Heart left ventricle (tissue), 13 donors: Measurements from ENCODE around the gene KIF13A.

Source experiments
- POLR2A ChIP-seq, 2 donors: fragments of 450-650 bp; IDR thresholded peaks; one replicate each; pipeline ENCODE4 v1.6.1; 2017; ENCODE audit warnings: antibody characterized with exemption in 2 of 2, mild to moderate bottlenecking in 2 of 2, moderate library complexity in 2 of 2
- TF ChIP-seq, protein P1 (sequence below), 12 donors: fragments of 200-600 bp; sonication (generic) in 4 of 12; IDR thresholded peaks; one replicate each; pipeline versions ENCODE4 v1.5.0 to v1.8.0; 2018 to 2022; ENCODE audit warnings: antibody characterized with exemption in 12 of 12, mild to moderate bottlenecking in 5 of 12
- donor health status: ischemic (EF 13 %, LVEDD 7.1; RV severe dilation, severe dysfunction).
- donor health status: DM: no; HTN: yes; CAD: no.
- donor health status: DM: no; HTN: no; CAD: no.
- donor health status: ischemic (EF 25% LVEDD 6.9; RV normal size, moderate dysfunction).
- donor health status: ischemic (EF 25% LVEDD 5.7; RV mildly dilated, moderate dysfunction).
- donor health status: ischemic (EF 35%, LVEDD 5.7; RV mildly dilated, moderate dysfunction).
- donor health status: nonischemic (EF 11% LVEDD 7.7; RV severe dilation, severe dysfunction).
- donor health status: DM: yes; HTN: yes; CAD: no.
- donor health status: PGD.
- donor health status: ischemic (EF 29% LVEDD 5.4; RV normal size, mild dysfunction).
- donor health status: nonischemic (EF 23%, LVEDD 6.1; RV moderate dilation, normal function).

DNA sequence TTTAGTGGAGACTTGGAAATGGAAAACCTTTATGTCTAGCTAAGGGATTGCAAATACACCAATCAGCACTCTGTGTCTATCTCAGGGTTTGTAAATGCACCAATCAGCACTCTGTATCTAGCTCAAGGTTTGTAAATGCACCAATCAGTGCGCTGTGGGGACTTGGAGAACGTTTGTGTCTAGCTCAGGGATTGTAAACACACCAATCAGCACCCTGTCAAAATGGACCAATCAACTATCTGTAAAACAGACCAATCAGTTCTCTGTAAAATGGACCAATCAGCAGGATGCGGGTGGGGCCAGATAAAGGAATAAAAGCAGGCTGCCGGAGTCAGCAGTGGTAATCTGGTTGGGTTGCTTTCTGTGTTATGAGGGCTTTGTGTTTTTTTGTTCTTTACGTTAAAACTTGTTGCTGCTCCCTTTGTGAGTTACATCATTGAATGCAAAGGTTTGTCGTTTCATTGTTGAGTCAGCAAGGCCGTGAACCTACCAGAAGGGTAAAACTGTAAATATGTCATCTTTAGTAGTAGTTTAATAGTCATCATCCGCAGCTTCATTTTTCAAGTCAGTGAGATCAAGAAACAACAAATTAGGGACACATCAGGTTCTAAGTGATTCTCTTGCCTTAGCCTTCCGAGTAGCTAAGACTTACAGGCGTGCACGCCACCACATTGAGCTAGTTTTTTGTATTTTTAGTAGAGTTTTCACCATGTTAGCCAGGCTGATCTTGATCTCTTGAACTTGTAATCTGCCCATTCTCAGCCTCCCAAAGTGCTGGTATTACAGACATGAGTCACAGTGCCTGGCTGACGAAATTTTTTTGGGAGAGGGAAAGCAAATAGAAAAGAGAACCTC, 258.0 kb downstream of the KIF13A start:
- no peak for TF ChIP-seq POLR2A (IDR thresholded peaks at IDR 0.05)
- TF ChIP-seq, protein P1, sequence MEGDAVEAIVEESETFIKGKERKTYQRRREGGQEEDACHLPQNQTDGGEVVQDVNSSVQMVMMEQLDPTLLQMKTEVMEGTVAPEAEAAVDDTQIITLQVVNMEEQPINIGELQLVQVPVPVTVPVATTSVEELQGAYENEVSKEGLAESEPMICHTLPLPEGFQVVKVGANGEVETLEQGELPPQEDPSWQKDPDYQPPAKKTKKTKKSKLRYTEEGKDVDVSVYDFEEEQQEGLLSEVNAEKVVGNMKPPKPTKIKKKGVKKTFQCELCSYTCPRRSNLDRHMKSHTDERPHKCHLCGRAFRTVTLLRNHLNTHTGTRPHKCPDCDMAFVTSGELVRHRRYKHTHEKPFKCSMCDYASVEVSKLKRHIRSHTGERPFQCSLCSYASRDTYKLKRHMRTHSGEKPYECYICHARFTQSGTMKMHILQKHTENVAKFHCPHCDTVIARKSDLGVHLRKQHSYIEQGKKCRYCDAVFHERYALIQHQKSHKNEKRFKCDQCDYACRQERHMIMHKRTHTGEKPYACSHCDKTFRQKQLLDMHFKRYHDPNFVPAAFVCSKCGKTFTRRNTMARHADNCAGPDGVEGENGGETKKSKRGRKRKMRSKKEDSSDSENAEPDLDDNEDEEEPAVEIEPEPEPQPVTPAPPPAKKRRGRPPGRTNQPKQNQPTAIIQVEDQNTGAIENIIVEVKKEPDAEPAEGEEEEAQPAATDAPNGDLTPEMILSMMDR (IDR thresholded peaks at IDR 0.05), result no peak
